Activated T-cell treated with anti-CD3 and anti-CD28 coated beads, Interleukin-2, amount 50 U/mL, for 48 hours (primary cell): ENCODE data around the gene NT5DC1.
A peak's percentile ranks its signal among the peaks of the same experiment; 100 is the strongest.

Source experiments
- DNase-seq, 2 experiments: peaks; one replicate each; pipeline ENCODE4 v3.0.0-alpha.2; 2020

Gene NT5DC1

DNA sequence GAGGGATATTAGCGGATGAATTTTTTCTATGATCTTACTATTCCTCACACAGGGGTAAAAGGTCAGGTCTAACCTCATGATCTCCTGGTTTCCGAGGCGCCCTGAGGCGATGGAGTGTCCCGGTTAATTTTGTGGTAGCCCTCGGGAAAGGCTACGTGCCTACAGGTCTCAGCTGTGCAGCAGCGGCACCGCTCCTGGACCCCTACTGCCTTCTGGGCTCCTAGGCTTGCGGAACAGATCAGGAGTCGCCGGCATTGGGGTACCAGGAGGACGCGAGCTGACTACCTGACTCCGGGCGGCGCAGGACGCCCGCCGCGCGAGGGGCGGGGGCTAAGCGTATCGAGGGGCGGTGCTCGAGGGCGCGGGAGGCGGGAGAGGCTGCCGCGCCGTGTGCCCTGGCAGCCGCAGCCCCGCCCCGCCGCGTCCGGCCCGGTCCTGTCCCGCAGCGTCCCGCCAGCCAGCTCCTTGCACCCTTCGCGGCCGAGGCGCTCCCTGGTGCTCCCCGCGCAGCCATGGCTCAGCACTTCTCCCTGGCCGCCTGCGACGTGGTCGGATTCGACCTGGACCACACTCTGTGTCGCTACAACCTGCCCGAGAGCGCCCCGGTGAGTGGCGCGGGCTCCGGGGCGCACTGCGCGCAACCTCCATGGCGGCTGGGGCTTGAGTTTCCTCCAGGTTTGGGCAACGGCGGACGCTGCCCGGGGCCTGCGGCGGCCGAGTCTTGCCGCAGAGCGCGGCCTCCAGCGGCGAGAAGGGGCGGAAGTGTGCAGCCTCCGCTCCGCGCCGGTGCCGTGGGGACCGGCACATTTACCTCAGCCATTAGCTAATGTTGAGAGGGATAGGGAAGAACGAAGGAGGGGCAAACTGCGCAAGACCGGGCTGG lies at the start of gene NT5DC1:
Gene NT5DC1 (plus strand): TSS at position 435 of the 883 bp plus-strand sequence. CDS start 78 bp downstream, at position 513.
- DNase-seq: peak; percentile 89 to 92

DNA sequence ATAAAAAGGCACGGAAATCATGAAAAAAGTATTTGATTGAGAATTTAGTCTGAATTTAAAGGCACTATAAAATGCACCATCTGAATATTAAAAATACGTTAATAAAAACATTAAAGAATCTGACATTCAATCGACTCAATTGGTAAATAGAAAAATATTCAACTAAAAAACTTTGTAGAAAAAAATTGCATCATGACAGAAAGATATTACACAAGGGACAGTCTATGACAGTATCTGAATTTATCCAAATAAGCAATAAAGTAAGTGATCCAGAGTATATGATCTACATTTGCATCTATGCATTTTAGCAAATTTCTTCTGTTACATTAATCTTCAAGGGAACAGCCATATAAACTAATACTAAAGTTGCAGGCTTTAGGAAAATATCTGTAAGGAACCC lies 49.4 kb upstream of the NT5DC1 start:
- no peak for DNase-seq

DNA sequence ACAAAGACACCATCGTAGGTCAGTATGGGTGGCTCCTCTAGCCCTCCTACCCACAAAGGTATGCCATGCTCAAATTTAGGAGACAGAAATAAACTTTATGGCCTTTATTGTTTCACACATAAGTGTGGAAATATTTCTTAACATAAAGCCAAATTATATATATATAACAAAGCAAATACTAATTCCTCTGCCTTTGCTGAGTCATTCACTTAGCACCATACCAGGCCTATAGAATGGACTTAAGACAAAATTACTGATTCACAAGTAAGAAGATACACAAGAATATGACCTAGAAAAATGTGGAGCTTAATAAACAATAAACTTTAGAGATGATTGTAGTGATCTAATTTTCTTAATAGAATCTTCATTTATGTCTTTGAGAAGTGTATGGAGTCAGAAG lies 45.1 kb upstream of the NT5DC1 start:
- DNase-seq: no peak

DNA sequence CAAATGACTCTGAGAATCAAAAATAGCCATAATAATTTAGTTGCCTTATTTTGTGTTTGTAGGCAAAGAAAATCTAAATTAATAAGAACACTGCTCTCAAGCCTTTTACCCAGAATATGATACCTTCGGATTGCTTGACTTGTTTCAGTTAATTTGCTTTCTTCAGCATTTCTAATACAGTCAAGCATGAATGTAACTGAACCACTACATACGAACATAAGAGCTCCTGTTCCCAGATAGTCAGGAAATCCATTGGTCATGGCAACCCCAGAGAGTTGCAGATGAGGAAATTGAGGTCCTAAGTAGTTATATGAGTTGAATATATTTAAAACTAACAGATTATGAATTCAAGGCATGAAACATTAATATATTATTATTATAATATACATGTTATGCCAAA lies 42.9 kb upstream of the NT5DC1 start:
- no peak for DNase-seq

DNA sequence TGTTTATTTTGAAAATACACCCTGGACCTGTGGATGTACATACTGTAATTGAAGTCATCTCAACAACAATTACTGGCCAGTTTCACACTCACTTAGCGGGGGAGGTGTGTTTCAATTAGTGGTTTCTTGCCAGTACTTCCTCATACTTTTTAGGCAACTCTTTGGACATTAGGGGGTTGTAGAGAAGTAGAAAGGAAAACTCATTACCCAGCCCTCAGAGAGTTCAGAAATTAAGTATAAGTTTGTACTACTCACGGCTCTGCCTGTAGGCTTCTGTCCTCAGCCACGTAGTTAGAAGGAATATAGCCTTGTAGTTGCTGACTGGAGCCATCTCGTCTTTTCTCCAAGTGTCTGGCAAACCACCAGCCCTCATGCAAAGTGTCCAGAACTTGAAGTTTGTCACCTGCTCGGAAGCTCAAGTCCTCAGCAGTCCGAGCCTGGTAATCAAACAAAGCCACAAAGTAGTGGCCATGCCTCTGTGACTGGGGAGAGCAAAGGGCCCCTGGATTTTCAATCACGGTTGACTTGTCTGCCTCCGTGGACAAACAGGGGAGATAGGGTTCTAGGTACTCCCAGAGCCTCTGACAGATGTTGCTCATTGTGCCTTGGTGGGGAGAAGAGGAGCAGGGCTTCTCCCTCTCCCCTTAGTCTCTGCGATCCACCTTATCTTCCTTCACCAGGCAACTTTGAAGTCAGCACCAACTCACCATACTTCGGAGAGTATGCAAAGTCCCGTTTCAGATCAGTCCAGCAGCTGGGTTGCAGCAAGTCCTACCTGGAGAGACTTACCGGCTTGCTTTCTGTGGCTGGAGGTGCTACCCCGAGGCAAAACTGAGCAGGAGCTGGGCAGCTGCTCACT lies 40.7 kb upstream of the NT5DC1 start:
- DNase-seq: no peak

DNA sequence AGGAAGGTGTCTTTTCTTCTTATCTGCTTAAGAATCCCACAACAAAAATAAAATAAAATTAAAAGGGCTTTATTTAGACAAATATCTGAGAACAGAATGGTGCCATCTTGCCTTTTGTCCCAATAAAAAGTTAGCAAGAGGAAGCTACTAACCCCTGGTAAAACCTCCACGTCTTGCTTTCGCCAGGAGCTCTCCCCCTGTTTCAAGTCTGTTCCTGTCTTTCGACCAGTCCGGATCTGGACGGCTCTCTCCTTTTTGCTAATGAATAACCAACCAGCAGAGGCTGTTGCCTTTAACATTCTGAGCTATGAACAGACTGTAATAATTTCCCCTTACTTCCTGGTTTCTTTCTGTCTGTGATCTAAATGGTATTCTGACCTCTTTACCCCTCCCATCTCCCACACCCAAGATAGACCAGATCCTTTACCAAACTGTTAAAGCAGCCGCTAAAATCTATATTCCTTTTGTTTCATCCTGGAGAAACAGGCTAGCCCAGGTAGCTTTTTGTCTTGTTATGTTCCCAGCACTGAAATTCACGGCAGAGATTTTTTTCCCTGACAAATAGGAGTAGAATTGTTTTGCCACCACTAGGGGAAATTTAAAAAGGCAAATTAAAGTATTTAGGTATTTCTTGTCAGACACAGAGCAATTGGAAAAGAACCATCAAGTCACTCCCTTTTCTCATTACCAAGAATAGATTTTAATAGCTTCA lies 39.9 kb upstream of the NT5DC1 start, which contains the start of gene FRK:
Gene FRK (minus strand): TSS at position 320 of the 712 bp plus-strand sequence. CDS start 580 bp downstream, outside the sequence.
- DNase-seq: no peak

DNA sequence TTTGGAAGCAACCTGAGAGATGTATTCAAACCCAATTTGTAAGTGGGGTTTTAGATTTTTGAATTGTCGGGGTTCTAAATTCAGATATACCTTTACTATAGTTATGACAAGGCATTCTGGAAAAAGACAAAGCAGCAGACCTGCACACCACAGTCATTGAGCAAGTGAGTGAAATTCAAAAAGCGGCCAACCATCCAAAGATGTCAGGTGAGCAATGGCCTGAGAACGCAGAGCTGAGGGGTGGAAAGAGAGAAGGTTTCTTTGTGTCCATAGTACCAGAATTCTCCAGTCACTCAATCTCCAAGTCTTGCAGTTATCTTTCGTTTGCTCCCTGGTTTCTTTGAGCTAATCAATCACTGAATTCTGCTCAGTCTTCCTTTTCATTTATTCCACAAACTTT lies 38.2 kb upstream of the NT5DC1 start:
- DNase-seq: no peak

DNA sequence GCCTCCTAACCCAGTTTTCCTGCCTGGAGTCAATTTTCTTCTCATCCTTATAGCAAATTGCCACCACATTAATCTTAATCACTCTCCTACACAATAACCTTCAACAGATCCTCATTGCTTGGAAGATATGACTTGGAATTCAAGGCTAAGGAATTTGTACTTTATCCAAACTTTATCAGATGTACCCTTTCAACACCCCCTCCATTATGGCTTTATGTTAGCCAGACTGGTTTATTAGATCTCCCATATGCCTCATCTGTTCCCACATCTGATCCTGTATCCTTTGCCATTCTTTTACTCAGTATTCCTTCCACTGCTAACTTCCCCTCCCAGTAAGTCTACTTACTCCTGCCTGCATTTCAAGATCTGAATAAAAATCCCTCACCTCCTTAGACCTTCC lies 36.0 kb upstream of the NT5DC1 start:
- DNase-seq: no peak

DNA sequence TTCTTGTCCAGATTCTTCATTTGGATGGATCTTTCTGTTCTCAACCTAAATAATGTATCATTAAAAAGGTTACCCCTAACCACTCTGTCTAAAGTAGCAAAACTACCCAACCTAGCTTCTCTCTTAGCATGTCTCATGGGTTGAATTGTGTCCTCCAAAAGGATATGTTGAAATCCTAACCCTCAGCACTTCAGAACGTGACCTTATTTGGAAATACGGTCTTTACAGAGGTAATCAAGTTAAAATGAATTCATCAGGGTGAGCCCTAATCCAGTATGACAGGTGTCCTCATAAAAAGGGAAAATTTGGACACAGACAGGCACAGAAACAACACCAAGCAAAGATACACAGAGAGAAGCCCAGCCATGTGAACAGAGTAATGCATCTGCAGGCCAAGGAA lies 33.9 kb upstream of the NT5DC1 start:
- no peak for DNase-seq

DNA sequence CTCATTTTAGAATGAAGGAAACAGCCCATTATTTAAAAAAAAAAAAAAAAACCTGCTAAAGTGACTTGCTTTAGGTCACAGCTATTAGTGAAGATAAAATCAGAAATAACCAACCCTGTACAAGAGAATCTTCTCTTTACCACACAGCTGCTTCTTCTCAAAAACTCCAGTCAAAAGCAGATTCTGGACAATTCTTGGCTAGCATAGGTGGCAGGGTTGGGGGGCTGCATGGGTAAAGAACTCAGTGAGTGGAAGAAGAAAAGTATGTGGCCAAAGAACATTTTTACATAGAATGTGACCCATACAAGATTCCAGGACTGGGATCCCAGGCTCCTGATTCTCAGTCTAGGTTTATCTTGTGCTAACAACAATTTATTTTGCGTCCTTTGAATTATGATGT lies 30.6 kb upstream of the NT5DC1 start:
- no peak for DNase-seq

DNA sequence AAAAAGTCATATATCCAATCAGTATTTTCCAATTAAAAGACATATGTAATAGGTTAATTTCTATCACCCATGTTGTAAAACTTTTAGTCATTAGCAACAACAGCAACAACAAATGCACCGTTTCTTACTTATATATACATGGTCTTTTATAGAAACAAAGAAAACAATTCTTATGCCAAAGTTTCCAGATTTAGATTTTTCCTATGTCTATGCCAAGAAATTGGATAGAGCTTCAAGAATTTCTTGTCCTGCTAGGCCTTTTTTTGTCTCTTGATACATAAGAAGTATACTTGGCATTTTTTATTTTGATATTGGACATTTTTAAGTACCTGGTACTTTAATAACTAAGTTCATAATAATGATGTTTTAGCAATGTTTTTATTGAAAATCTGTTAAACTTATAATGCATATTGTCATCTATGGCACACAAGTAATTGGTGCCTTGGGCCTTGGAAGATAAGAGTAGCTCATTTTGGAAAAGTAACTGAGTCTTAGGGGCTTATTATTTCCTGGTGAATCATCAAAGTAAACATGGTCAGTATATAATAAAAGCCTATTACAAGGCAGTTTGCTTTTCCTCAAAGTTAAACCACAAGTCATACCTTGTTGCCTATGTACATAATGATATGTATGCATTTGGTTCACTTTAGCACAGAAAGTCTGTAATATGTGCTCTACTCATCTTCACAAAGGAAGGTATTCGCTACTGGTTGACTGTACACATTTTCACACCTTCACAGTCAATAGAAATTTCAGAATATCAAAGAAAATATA lies 29.9 kb upstream of the NT5DC1 start:
- DNase-seq: no peak

DNA sequence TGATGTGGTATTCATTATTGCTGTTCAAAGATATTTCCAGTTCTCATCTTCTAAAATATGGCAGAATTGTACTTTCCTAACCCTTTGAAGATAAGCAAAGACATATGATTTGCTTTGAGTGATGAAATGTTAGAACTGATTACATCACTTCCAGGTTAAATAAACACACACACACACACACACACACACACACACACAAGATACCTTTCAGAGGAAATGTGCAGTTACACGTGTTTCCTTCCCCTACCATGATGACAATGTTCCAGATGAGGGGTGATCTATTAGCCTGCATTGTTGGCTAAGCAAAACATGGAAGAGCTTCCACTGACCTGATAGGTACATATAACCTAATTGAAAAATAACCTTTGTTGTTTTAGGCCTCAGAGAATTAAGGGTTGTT lies 28.3 kb upstream of the NT5DC1 start:
- no peak for DNase-seq

DNA sequence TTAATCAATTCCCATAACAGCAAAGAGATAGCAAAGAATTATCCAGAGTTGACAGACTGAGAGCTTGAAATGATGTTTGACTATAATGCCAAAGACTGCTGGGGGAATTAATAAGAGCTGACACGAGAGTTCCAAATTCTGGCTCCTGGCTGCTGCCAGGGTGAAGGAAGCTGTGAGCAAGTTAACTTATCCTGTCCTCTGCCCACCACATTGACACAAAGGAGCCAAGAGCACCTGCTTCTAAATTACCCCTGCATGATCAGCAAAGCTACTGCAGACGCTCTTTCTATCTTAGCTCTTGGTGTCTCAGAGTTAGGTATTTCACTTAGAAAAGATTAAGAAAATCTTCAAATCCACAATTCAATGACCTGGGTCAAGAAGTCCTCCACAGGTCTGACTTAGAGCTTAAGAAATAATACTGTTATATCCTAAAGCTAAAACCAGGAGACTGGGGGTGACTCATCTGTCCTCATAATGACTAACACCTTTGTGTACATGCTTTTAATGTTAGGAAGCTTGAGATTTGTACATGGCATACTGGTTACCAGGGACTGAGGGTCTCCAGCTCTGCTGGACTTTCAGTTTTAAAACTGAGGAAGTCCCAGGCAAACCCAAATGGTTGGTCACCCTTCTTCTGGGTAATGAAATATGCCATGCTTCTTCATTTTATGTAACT lies 26.8 kb upstream of the NT5DC1 start:
- DNase-seq: no peak

DNA sequence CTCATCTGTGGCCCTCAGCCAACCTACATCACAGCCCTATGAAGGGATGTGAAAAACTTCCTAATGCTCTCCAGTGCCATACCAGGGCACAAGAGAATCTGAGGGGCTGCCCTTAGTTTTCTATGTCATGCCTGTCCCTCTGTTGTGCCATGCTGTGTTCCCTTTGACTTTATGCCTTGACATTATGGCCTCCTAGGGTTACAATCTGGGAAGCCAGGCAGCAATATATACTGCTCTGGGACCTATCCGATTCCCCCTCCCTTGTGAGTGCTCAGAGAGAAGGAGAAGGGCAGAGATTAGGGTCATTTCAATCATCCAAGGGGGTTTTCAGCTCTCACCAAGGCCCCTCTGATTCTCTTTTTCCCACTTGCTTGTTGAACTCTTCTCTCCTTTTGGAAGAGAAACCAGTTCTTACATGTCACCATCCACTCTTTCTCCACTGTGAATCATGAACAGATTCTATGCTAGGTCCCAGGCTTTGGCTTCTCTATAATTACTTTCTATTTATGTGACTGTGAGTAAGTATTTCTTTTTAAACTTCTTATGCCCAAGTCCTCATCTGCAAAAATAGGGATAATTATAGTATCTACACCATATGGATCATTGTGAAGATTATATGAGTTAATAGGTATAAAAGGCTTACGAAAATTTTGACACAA lies 25.8 kb upstream of the NT5DC1 start:
- no peak for DNase-seq

DNA sequence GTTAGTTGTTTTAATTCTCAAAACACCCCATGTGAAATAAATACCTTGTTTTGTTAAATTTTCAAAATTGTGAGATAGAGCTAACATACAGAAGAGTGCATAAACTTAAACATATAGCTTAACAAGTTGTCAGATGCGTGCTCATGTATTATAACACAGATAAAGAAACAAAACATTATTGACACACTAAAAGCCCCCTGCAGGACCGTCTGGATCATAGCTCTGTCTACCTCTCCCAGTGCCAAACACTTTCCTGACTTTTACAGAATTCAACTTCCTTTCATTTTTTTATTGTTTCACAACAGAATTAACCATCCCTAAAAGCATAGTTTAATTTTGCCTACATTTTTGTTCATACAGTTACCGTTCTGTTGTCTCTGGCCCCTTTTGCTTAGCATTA lies 22.1 kb upstream of the NT5DC1 start:
- no peak for DNase-seq

DNA sequence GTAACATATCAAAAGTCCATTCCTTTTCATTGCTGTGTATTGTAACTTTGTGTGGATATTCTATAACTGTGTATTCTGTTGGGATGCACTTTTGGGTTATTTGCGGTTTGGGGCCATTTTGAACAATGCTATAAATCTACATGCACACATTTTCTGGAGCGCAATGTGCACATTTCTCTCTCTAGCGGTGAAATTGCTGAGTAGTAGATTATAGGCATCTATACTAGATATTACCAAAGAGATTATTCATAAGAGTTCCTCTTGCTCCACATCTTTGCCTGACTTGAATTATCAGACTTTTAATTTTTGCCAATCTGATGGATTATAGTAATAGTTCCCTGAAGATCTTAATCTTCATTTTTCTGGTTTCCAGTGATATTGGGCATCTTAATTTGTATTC lies 21.7 kb upstream of the NT5DC1 start:
- DNase-seq: no peak

DNA sequence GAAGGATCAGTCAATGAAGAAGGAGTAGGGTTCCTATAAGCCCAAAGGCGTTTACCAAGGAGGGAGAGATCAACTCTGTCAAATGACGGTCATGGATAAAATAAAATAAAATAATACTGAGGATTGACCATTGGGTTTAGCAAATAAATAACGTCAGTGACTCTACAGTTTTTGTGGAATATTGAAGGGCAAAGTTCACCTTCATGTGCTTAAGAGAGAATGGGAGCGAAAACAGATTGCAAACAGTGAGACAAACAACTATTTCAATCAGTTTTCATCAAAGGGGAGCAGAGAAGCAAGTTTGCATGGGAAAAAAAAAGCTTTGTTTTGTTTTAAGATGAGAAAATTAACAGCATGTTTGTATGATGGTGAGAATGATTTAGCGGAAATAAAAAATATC lies 17.6 kb upstream of the NT5DC1 start:
- no peak for DNase-seq

DNA sequence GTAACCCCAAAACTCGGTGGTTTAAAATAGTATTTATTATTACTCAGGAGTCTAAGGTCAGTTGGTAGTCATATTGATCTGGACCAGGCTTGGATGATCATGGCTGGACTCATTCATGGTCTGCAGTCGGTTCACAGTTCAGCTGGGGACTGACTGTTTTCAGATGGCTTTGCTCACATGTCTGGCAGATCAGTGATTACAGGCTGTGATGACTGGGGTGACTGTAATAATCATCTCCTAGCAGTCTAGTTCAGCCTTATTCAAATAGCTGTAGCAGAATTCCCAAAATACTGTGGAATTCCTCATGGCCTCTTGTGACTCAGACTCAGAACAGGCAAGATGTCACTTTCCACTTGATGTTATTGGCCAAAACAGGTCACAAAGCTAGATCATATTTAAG lies 16.4 kb upstream of the NT5DC1 start:
- DNase-seq: no peak

DNA sequence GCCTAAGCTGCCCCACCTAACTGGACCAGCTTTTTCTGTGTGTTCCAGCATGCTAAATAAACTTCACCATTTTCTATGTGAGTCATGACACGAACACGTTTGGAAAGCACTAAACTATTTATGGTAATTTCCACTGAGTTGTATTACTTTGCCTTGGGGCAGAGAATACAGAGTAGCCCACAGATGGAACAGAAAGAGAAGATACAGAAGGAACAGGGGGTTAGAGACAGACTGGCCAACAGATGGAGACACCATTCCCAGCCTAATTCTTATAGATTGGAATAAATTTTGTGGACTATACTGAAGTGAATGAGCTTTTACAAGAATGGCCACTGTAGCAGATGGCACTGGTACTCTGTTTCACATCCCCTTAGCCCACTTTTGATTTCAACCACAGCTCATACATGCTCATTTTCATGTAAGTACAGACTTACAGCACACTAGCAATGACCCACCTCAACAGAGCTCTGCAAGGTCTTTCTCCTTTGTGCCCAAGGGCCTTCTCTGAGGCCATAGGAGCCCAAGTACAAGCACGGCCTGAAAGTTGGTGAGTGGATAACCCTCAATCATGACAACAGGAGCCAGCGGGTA lies 13.1 kb upstream of the NT5DC1 start:
- DNase-seq: no peak

DNA sequence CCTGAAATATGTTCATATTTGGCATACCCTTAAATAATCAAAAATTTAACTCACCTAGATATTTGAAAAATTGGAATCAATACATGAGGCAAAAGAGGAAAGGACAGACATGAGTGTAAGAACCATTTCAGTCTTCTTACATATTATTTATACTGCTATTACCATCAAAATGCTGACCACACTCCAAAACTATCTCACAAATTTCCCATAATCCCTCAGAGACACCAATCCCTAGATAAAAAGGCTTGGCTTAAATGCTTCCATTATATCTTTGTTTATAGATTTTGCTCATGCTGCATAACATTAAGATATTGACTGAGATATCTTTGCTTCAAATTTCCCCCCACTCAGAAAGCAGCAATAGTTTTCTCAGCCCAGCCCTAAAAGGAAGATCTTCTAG lies 11.7 kb upstream of the NT5DC1 start:
- DNase-seq: no peak

DNA sequence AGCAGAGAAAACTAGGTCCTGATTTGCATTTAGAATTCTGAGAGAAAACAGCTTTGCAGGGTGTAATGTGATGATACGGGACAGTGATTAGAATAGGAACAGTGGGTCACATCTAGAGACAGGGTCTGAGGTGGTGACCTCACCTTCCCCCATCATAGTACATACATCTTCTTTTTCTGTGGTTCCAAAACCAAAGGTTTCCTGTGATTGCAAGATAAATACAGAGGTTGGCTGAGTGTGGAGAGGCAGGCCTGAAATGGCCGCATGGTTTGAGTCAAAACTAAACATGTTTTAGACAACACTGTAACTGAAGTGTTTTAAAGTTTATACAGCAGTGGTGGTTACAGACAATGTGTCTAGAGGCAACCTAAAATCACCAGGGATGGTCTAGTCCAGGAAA lies 10.4 kb upstream of the NT5DC1 start:
- no peak for DNase-seq
